HCT116 (cell line): ENCODE measurements around the gene CDH23. TPM values are rescaled to one million over a fixed set of nuclear protein-coding genes. Genes with fewer than 3 reads are reported as not detected.

Source experiments
- ATAC-seq: fragments of 200-7000 bp; cut with Tn5 transposase; 2 replicates; pipeline ENCODE4 v1.9.1; 2020; ENCODE audit warnings: mild to moderate bottlenecking, moderate library complexity
- BruUV-seq: library from RNA; stranded (reverse); fragments of 400-500 nt; replicated peaks from 2 replicates; lab custom pipeline; 2021; lab: Mats Ljungman, UMichigan
- CTCF ChIA-PET: fragments of 300-600 bp; sonication (Branson Sonifier 250); formaldehyde crosslinking; loops from one replicate; lab custom pipeline; 2021; ENCODE audit warnings: antibody characterized with exemption; lab: Charles Lee
- POLR2A ChIA-PET: fragments of 300-600, 350-600 bp; sonication (Branson Sonifier 250); formaldehyde crosslinking; loops from one replicate; lab custom pipeline; 2021; ENCODE audit warnings: antibody characterized with exemption; lab: Charles Lee
- RAD21 ChIA-PET, 2 experiments: fragments of 300-600 bp; sonication (Branson Sonifier 250); formaldehyde crosslinking; loops; one replicate each; lab custom pipeline; 2023; ENCODE audit warnings: low total read pairs in 2 of 2; ENCODE audit not compliant: uncharacterized antibody in 2 of 2, unreplicated experiment in 2 of 2, low non-redundant PET in 1 of 2; lab: Charles Lee
- DNase-seq: peaks from one replicate; pipeline ENCODE4 v3.0.0-alpha.2; 2010; ENCODE audit warnings: low read depth, low spot score
- H2AFZ ChIP-seq: fragments of 200-600 bp; shearing (Covaris generic), sonication (generic); 2 replicates; pipeline ENCODE4 v1.6.1; 2017; ENCODE audit warnings: low read depth, mixed run types, mixed read lengths, antibody characterized with exemption, low read length; ENCODE audit not compliant: poor library complexity, severe bottlenecking
- H3K27ac ChIP-seq: 2 replicates; pipeline ENCODE4 v1.5.1; 2012; ENCODE audit warnings: low read depth, low read length
- H3K27me3 ChIP-seq: fragments of 200-600 bp; sonication (generic); 2 replicates; pipeline ENCODE4 v1.6.1; 2016; ENCODE audit warnings: mixed run types, low read length, mixed read lengths; ENCODE audit not compliant: insufficient read depth
- H3K36me3 ChIP-seq, 2 experiments: fragments of 200-500 bp in 1 of 2; fragments of 200-600 bp in 1 of 2; sonication (Bioruptor generic) in 1 of 2; sonication (generic) in 1 of 2; 2 replicates each; pipeline versions ENCODE4 v1.5.1 to v1.6.1; 2014 to 2016; ENCODE audit warnings: low read length in 2 of 2, inconsistent platforms in 1 of 2, mixed read lengths in 1 of 2, mixed run types in 1 of 2; ENCODE audit not compliant: insufficient read depth in 2 of 2, control insufficient read depth in 1 of 2
- H3K4me1 ChIP-seq, 2 experiments: fragments of 200-600 bp in 1 of 2; sonication (generic) in 1 of 2; 2 replicates each; pipeline versions ENCODE4 v1.5.1 to v1.6.1; 2012 to 2017; ENCODE audit warnings: low read length in 2 of 2, inconsistent platforms in 1 of 2, mild to moderate bottlenecking in 1 of 2, mixed read lengths in 1 of 2, mixed run types in 1 of 2, moderate library complexity in 1 of 2; ENCODE audit not compliant: insufficient read depth in 2 of 2, control insufficient read depth in 1 of 2
- H3K4me2 ChIP-seq: fragments of 200-600 bp; sonication (generic); 2 replicates; pipeline ENCODE4 v1.6.1; 2017; ENCODE audit warnings: mixed run types, low read length, mixed read lengths
- H3K4me3 ChIP-seq, 2 experiments: fragments of 200-600 bp in 1 of 2; sonication (generic) in 1 of 2; replicated peaks in 1 of 2; 2 replicates each; pipeline ENCODE4 v1.5.1; 2011 to 2016; ENCODE audit warnings: low read length in 2 of 2, control low read depth in 1 of 2, low read depth in 1 of 2, mild to moderate bottlenecking in 1 of 2, mixed read lengths in 1 of 2, mixed run types in 1 of 2
- H3K79me2 ChIP-seq: fragments of 200-600 bp; sonication (generic); 2 replicates; pipeline ENCODE4 v1.6.1; 2017; ENCODE audit warnings: mild to moderate bottlenecking, mixed run types, low read length, moderate library complexity, mixed read lengths; ENCODE audit not compliant: insufficient read depth
- H3K9ac ChIP-seq: fragments of 200-600 bp; sonication (generic); 2 replicates; pipeline ENCODE4 v1.6.1; 2016; ENCODE audit warnings: low read length, mixed read lengths
- H3K9me2 ChIP-seq: fragments of 200-600 bp; sonication (generic), shearing (Covaris generic); 2 replicates; pipeline ENCODE4 v1.6.1; 2017; ENCODE audit warnings: mixed run types, mild to moderate bottlenecking, moderate library complexity; ENCODE audit not compliant: insufficient read depth
- H3K9me3 ChIP-seq, 2 experiments: fragments of 200-500 bp in 1 of 2; fragments of 200-600 bp in 1 of 2; sonication (Bioruptor generic) in 1 of 2; sonication (generic) in 1 of 2; 2 replicates each; pipeline ENCODE4 v1.6.1; 2014 to 2017; ENCODE audit warnings: low read length in 2 of 2, mixed read lengths in 2 of 2, inconsistent platforms in 1 of 2, low read depth in 1 of 2, mild to moderate bottlenecking in 1 of 2, mixed run types in 1 of 2, moderate library complexity in 1 of 2; ENCODE audit not compliant: control insufficient read depth in 1 of 2, insufficient read depth in 1 of 2
- H4K20me1 ChIP-seq: fragments of 200-600 bp; sonication (generic), shearing (Covaris generic); 2 replicates; pipeline ENCODE4 v1.6.1; 2017; ENCODE audit warnings: mixed run types, mild to moderate bottlenecking, moderate library complexity; ENCODE audit not compliant: insufficient read depth
- ELF1 ChIP-seq: IDR thresholded peaks from 2 replicates; pipeline ENCODE4 v1.6.1; 2012; ENCODE audit warnings: low read depth, borderline replicate concordance
- JUND ChIP-seq: IDR thresholded peaks from 2 replicates; pipeline ENCODE4 v1.6.1; 2012
- RAD21 ChIP-seq: IDR thresholded peaks from 2 replicates; pipeline ENCODE4 v1.6.1; 2012; ENCODE audit warnings: low read depth, mild to moderate bottlenecking
- SIN3A ChIP-seq: IDR thresholded peaks from 2 replicates; pipeline ENCODE4 v1.6.1; 2012; ENCODE audit warnings: low read depth
- SRF ChIP-seq: IDR thresholded peaks from 2 replicates; pipeline ENCODE4 v1.6.1; 2012; ENCODE audit warnings: low read depth
- ZFX ChIP-seq: fragments of 450-650 bp; IDR thresholded peaks from 2 replicates; pipeline ENCODE4 v1.6.1; 2017
- intact Hi-C: fragments of 100-400 bp; cut with micrococcal nuclease; formaldehyde crosslinking; loops from 2 replicates; pipeline ENCODE4 v1.10.0; 2022
- total RNA-seq: library from RNA; stranded (reverse); gene quantifications from one replicate; pipeline ENCODE4 v1.2.1, GENCODE V29; 2021; ENCODE audit not compliant: unreplicated experiment
- TF ChIP-seq, protein P1 (sequence below): IDR thresholded peaks from 2 replicates; pipeline ENCODE4 v1.6.1; 2012

The CDH23 gene
- total RNA-seq, 1 experiment from 2014 or later: not detected

DNA sequence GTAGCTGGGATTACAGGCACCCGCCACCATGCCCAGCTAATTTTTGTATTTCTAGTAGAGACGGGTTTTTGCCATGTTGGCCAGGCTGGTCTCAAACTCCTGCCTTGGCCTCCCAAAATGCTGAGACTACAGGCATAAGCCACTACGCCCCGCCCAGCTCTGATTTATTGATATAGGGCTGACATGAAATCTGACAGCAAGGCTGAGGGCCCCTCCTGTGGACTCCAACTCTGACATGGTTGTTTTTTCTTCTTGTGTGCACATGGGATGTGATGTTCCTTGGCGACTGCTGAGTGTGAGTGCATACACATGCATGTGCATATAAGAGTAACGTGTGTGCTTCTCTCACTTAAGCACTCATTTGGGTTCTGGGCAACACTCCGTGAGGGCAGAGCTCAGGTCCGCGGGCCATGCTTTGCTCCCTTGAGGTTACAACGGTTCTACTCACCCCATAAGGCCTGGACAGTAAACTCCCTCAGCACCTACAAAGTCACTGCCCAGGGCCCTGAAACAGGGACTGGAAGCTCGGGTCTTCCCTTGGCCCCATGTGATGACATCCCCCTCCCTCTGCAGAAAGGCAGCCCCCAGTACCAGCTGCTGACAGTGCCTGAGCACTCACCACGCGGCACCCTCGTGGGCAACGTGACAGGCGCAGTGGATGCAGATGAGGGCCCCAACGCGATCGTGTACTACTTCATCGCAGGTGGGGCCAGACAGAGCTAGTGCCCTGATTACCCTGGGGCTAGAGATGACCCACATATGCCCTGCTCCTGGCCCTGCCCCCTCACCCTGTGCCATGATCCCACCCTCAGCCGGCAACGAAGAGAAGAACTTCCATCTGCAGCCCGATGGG, 410.2 kb downstream of the CDH23 start (continued):
- TF ChIP-seq ZFX: no peak

DNA sequence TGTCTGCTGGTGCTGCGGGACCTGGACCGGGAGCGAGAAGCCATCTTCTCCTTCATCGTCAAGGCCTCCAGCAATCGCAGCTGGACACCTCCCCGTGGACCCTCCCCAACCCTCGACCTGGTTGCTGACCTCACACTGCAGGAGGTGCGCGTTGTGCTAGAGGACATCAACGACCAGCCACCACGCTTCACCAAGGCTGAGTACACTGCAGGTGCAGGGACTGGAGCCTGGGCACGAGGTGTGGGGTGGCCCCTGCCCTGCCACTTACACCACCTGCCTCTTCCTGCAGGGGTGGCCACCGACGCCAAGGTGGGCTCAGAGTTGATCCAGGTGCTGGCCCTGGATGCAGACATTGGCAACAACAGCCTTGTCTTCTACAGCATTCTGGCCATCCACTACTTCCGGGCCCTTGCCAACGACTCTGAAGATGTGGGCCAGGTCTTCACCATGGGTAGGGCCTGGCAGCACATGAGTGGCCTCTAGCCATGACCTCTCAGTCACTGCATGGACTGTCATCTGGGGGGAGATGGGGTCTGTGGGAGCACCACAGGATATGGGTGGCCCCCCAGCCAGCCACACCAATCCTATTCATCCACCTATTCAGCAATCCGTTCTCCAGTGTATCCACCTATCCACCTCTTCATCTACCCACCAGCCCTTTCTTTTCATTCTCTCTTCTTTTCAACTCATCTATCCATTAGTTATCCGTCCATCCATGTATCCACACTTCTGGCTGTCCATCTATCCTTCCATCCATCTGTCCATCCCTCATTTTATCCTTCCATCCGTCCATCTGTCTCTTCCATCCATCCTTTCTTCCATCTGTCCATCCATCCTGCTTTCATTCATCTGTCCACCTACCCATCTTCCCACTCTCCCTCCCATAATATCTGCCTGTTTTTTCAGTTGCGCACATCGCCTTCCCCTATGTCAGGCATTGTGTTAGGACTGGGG, 411.1 kb downstream of the CDH23 start:
- ChIA-PET RAD21 (no interaction called here), CTCF (interaction anchor here (0.6 kb wide), 1 partner anchor 15 kb away, joined by 3 read pairs; no protein-coding TSS in a partner anchor)
- H4K20me1 ChIP-seq: no peaks in the 10 kb centered on the region
- H3K4me1 ChIP-seq: peaks cover 3 to 20% of the 10 kb centered on the region in 2 experiments; a peak in 3 of 4 replicates
- intact Hi-C loops: no loop called here
- no peaks in the 10 kb centered on the region for H3K9me3 ChIP-seq
- H3K27me3 ChIP-seq: no peaks in the 10 kb centered on the region
- no peak overlapping the region for H3K27ac ChIP-seq
- no peak for ATAC-seq
- no peaks in the 10 kb centered on the region for H3K9me2 ChIP-seq
- H3K9ac ChIP-seq: no peak overlapping the region
- H2AFZ ChIP-seq: no peak overlapping the region
- H3K79me2 ChIP-seq: no peaks in the 10 kb centered on the region
- TF ChIP-seq SIN3A: no peak
- TF ChIP-seq, protein P1, sequence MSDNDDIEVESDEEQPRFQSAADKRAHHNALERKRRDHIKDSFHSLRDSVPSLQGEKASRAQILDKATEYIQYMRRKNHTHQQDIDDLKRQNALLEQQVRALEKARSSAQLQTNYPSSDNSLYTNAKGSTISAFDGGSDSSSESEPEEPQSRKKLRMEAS: no peak
- no peak for TF ChIP-seq JUND
- TF ChIP-seq ELF1: no peak
- TF ChIP-seq SRF: no peak
- no peak for TF ChIP-seq RAD21
- TF ChIP-seq, all 23 proteins: peak for 0
- DNase-seq: no peak
- no peak overlapping the region for H3K4me2 ChIP-seq
- POLR2A ChIA-PET: no interaction called here
- H3K36me3 ChIP-seq: no peaks in the 10 kb centered on the region
- H3K4me3 ChIP-seq: no peak overlapping the region
- BruUV-seq: no TSS peak
